ENCODE measurements around the gene ERGIC1.
"Not testable (repeated sequence)": the region's sequence is repeated elsewhere in the genome, so short reads cannot be mapped to it uniquely, and the experiment has no call there.

Gene ERGIC1

GRCh38 chr5:172805736-172806255 lies 28.3 kb upstream of the ERGIC1 start:
- H3K36me3 Mint-ChIP-seq (ENCODE audit: insufficient read depth) = peaks cover 7% of the 10 kb centered on the region
- ATAC-seq (replicated peaks; ENCODE audit: extremely low read depth, poor library complexity, severe bottlenecking) = no peak
- H3K27me3 Mint-ChIP-seq = no peaks in the 10 kb centered on the region
- peaks cover 16% of the 10 kb centered on the region for H3K4me1 Mint-ChIP-seq
- no peak for DNase-seq (ENCODE audit: low spot score in 2 of 2)
- H3K9me3 Mint-ChIP-seq = peaks cover 4% of the 10 kb centered on the region
- H3K4me3 Mint-ChIP-seq = no peak overlapping the region
- H3K27ac Mint-ChIP-seq (ENCODE audit: low read depth) = peak overlapping the region; percentile 66

- Mint-ChIP-seq H3K27ac (ENCODE audit: low read depth) (peak overlapping the region; percentile 91), H3K4me3 (peak overlapping the region; percentile 78), H3K4me1 (peaks cover 16% of the 10 kb centered on the region), H3K36me3 (ENCODE audit: insufficient read depth) (peaks cover 7% of the 10 kb centered on the region), H3K27me3 (no peaks in the 10 kb centered on the region), H3K9me3 (peaks cover 4% of the 10 kb centered on the region)
- ATAC-seq (replicated peaks; ENCODE audit: extremely low read depth, poor library complexity, severe bottlenecking) = peak; percentile 98
- DNase-seq (ENCODE audit: low spot score in 2 of 2) = peak; percentile 52 to 67
These were observed 27.0 kb upstream of the ERGIC1 start for GRCh38 chr5:172806897-172807672.

GRCh38 chr5:172807766-172808311 lies 26.2 kb upstream of the ERGIC1 start:
- H3K36me3 Mint-ChIP-seq (ENCODE audit: insufficient read depth) = peaks cover 7% of the 10 kb centered on the region
- H3K9me3 Mint-ChIP-seq = peaks cover 4% of the 10 kb centered on the region
- peaks cover 16% of the 10 kb centered on the region for H3K4me1 Mint-ChIP-seq
- DNase-seq (ENCODE audit: low spot score in 2 of 2) (no peak), ATAC-seq (replicated peaks; ENCODE audit: extremely low read depth, poor library complexity, severe bottlenecking) (no peak)
- no peaks in the 10 kb centered on the region for H3K27me3 Mint-ChIP-seq
- peak overlapping the region; percentile 78 for H3K4me3 Mint-ChIP-seq
- H3K27ac Mint-ChIP-seq (ENCODE audit: low read depth) = peak overlapping the region; percentile 91

- Mint-ChIP-seq H3K4me1 (peaks cover 16% of the 10 kb centered on the region), H3K4me3 (no peak overlapping the region)
- ATAC-seq (replicated peaks; ENCODE audit: extremely low read depth, poor library complexity, severe bottlenecking) = no peak
These were observed 24.3 kb upstream of the ERGIC1 start for GRCh38 chr5:172809774-172810173.

GRCh38 chr5:172810996-172811395 lies 23.1 kb upstream of the ERGIC1 start:
- DNase-seq (ENCODE audit: low spot score in 2 of 2); H3K9me3 Mint-ChIP-seq; H3K4me3 Mint-ChIP-seq; H3K27me3 Mint-ChIP-seq; ATAC-seq (replicated peaks; ENCODE audit: extremely low read depth, poor library complexity, severe bottlenecking); H3K27ac Mint-ChIP-seq (ENCODE audit: low read depth); H3K36me3 Mint-ChIP-seq (ENCODE audit: insufficient read depth): not testable (repeated sequence)
- peaks cover 16% of the 10 kb centered on the region for H3K4me1 Mint-ChIP-seq

More at GRCh38 chr5:172809774-172810173, 24.3 kb upstream of the ERGIC1 start:
- H3K27ac Mint-ChIP-seq (ENCODE audit: low read depth) = peak overlapping the region; percentile 82
- no peak for DNase-seq (ENCODE audit: low spot score in 2 of 2)
- H3K27me3 Mint-ChIP-seq = no peaks in the 10 kb centered on the region
- H3K9me3 Mint-ChIP-seq = peaks cover 4% of the 10 kb centered on the region
- peaks cover 7% of the 10 kb centered on the region for H3K36me3 Mint-ChIP-seq (ENCODE audit: insufficient read depth)

GRCh38 chr5:172815631-172816030 lies 18.4 kb upstream of the ERGIC1 start:
- DNase-seq (ENCODE audit: low spot score in 2 of 2) = no peak
- Mint-ChIP-seq H3K27me3 (no peaks in the 10 kb centered on the region), H3K4me1 (no peaks in the 10 kb centered on the region), H3K36me3 (ENCODE audit: insufficient read depth) (no peaks in the 10 kb centered on the region), H3K27ac (ENCODE audit: low read depth) (no peak overlapping the region), H3K9me3 (no peaks in the 10 kb centered on the region), H3K4me3 (no peak overlapping the region)
- ATAC-seq (replicated peaks; ENCODE audit: extremely low read depth, poor library complexity, severe bottlenecking) = no peak

GRCh38 chr5:172816925-172817562 lies 17.0 kb upstream of the ERGIC1 start:
- Mint-ChIP-seq H3K27ac (ENCODE audit: low read depth) (no peak overlapping the region), H3K36me3 (ENCODE audit: insufficient read depth) (no peaks in the 10 kb centered on the region), H3K4me1 (no peaks in the 10 kb centered on the region), H3K27me3 (no peaks in the 10 kb centered on the region), H3K4me3 (no peak overlapping the region), H3K9me3 (no peaks in the 10 kb centered on the region)
- DNase-seq (ENCODE audit: low spot score in 2 of 2) (no peak), ATAC-seq (replicated peaks; ENCODE audit: extremely low read depth, poor library complexity, severe bottlenecking) (no peak)

GRCh38 chr5:172817664-172818063 lies 16.4 kb upstream of the ERGIC1 start:
- Mint-ChIP-seq H3K36me3 (ENCODE audit: insufficient read depth) (no peaks in the 10 kb centered on the region), H3K27me3 (no peaks in the 10 kb centered on the region), H3K27ac (ENCODE audit: low read depth) (no peak overlapping the region), H3K9me3 (no peaks in the 10 kb centered on the region), H3K4me1 (no peaks in the 10 kb centered on the region), H3K4me3 (no peak overlapping the region)
- ATAC-seq (replicated peaks; ENCODE audit: extremely low read depth, poor library complexity, severe bottlenecking) (no peak), DNase-seq (ENCODE audit: low spot score in 2 of 2) (no peak)

GRCh38 chr5:172818081-172818480 lies 16.0 kb upstream of the ERGIC1 start:
- no peak for ATAC-seq (replicated peaks; ENCODE audit: extremely low read depth, poor library complexity, severe bottlenecking)

GRCh38 chr5:172819569-172819968 lies 14.5 kb upstream of the ERGIC1 start:
- no peak overlapping the region for H3K4me3 Mint-ChIP-seq
- ATAC-seq (replicated peaks; ENCODE audit: extremely low read depth, poor library complexity, severe bottlenecking) = no peak
- H3K27ac Mint-ChIP-seq (ENCODE audit: low read depth) = no peak overlapping the region
- no peaks in the 10 kb centered on the region for H3K27me3 Mint-ChIP-seq
- no peaks in the 10 kb centered on the region for H3K36me3 Mint-ChIP-seq (ENCODE audit: insufficient read depth)
- no peaks in the 10 kb centered on the region for H3K4me1 Mint-ChIP-seq
- no peaks in the 10 kb centered on the region for H3K9me3 Mint-ChIP-seq
- no peak for DNase-seq (ENCODE audit: low spot score in 2 of 2)

More at GRCh38 chr5:172818081-172818480, 16.0 kb upstream of the ERGIC1 start:
- Mint-ChIP-seq H3K27ac (ENCODE audit: low read depth) (no peak overlapping the region), H3K9me3 (no peaks in the 10 kb centered on the region), H3K4me3 (no peak overlapping the region), H3K4me1 (no peaks in the 10 kb centered on the region), H3K36me3 (ENCODE audit: insufficient read depth) (no peaks in the 10 kb centered on the region), H3K27me3 (no peaks in the 10 kb centered on the region)
- DNase-seq (ENCODE audit: low spot score in 2 of 2) = no peak

GRCh38 chr5:172820046-172820767 lies 13.8 kb upstream of the ERGIC1 start:
- Mint-ChIP-seq H3K4me3 (no peak overlapping the region), H3K9me3 (peaks cover 1% of the 10 kb centered on the region), H3K4me1 (no peaks in the 10 kb centered on the region), H3K36me3 (ENCODE audit: insufficient read depth) (no peaks in the 10 kb centered on the region), H3K27me3 (no peaks in the 10 kb centered on the region), H3K27ac (ENCODE audit: low read depth) (no peak overlapping the region)
- DNase-seq (ENCODE audit: low spot score in 2 of 2) (no peak), ATAC-seq (replicated peaks; ENCODE audit: extremely low read depth, poor library complexity, severe bottlenecking) (no peak)

GRCh38 chr5:172821340-172821985 lies 12.6 kb upstream of the ERGIC1 start:
- H3K9me3 Mint-ChIP-seq = peaks cover 12% of the 10 kb centered on the region
- H3K36me3 Mint-ChIP-seq (ENCODE audit: insufficient read depth) = no peaks in the 10 kb centered on the region
- no peaks in the 10 kb centered on the region for H3K4me1 Mint-ChIP-seq
- no peak for DNase-seq (ENCODE audit: low spot score in 2 of 2)
- no peak overlapping the region for H3K27ac Mint-ChIP-seq (ENCODE audit: low read depth)
- H3K4me3 Mint-ChIP-seq = no peak overlapping the region
- H3K27me3 Mint-ChIP-seq = no peaks in the 10 kb centered on the region
- no peak for ATAC-seq (replicated peaks; ENCODE audit: extremely low read depth, poor library complexity, severe bottlenecking)

Measured in central memory CD8-positive, alpha-beta T cell (primary cell).